GM12873 (cell line): ENCODE results near the gene FN1.

Experiments
- CTCF ChIP-seq: IDR thresholded peaks from 2 replicates; pipeline ENCODE4 v1.5.1; 2012; ENCODE audit warnings: low read depth, mild to moderate bottlenecking, moderate library complexity, low read length, control low read depth; ENCODE audit not compliant: insufficient read depth; ENCODE audit errors: missing control alignments

FN1 gene

DNA sequence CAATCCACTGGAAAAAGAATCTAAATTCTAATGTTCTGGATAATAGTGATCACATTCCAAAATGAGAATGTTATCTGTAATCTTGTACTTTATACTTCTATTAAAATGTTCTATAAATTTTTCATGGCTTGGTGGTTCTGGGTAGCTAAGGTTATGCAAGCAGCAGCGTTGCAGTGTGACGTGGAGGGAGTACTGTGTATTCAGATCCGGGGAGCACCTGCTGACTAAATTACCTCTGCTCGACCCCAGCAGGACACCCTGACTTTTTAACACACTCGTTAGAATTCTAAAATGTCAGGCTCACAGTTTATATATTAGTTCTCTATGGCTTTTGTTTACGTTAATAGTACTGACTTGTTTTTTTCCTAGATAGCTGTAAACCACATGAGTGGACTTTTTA is 111.1 kb downstream of the FN1 start:
- no peak for TF ChIP-seq CTCF

GRCh38 chr2:215320679-215321078 is 115.2 kb downstream of the FN1 start:
- no peak for TF ChIP-seq CTCF

- no peak for TF ChIP-seq CTCF
These were observed 115.8 kb downstream of the FN1 start for GRCh38 chr2:215320102-215320501.

DNA sequence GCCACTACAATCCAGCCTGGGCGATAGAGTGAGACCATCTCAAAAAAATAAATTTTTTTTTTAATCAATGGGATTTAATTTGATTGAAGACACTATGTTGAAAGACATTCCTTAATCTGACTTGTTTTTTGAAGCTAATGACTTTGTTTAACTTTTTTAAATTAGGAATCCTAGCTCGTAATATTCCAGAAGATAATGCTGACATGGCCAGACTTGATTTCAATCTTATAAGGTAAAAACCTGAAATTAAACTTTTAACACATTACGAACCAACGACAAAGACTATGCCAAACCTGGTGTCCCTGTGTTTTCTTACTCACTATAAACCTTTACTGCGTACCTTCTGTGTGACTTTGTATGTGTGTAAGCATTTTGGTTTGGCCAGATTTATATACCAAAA is 116.4 kb downstream of the FN1 start:
- no peak for TF ChIP-seq CTCF

GRCh38 chr2:215316336-215316735 is 119.5 kb downstream of the FN1 start:
- no peak for TF ChIP-seq CTCF

GRCh38 chr2:215315301-215315700 is 120.6 kb downstream of the FN1 start:
- TF ChIP-seq CTCF = no peak

DNA sequence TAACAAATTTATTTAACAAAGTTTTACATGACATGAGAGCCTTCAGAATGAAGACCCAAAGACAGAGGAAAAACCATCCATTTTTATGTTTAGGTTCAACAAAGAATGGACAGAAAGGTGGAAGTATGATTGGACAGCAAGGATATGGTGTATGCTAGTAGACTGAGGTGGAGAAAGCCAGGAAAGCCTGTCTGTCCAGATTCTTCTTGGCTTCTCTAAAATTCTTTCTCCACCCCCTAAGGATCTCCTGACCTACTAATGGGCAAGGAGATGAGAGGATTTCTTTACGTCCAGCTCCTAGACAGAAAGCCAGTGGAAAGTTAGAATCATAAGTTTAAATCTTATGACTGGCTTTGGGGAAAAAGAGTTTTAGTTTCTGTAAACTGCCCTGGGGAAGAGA is 121.0 kb downstream of the FN1 start:
- TF ChIP-seq CTCF = no peak

GRCh38 chr2:215313255-215313613 is 122.6 kb downstream of the FN1 start:
- no peak for TF ChIP-seq CTCF
